C4-2B (cell line): Measurements from ENCODE around the gene GNL1.
"Not testable (repeated sequence)": the region's sequence is repeated elsewhere in the genome, so short reads cannot be mapped to it uniquely, and the experiment has no call there.

Experiments used
- H3K27ac ChIP-seq: fragments of 450-650 bp; 2 replicates; pipeline ENCODE4 v1.5.1; 2017
- CTCF ChIP-seq: fragments of 450-650 bp; conservative IDR thresholded peaks from 2 replicates; pipeline ENCODE4 v1.5.1; 2017; ENCODE audit warnings: mild to moderate bottlenecking
- ZFX ChIP-seq: fragments of 450-650 bp; IDR thresholded peaks from 2 replicates; pipeline ENCODE4 v1.6.1; 2017

Gene GNL1

DNA sequence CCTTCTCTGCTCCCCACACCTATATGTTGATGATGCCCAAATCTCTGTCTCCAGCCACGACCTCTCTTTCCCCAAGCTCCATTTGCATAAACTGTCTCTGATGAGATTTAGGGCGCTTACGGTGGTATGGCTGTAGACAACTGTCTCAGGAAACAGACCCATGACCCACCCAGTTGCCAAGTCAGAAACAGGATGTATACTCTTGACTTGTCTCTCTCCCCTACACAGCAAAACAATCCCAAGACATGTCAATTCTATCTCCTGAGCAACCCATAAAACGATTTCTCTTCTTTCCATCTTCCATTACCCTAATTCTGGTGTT lies 13.9 kb downstream of the GNL1 start:
- H3K27ac ChIP-seq: no peak overlapping the region
- no peak for TF ChIP-seq ZFX

DNA sequence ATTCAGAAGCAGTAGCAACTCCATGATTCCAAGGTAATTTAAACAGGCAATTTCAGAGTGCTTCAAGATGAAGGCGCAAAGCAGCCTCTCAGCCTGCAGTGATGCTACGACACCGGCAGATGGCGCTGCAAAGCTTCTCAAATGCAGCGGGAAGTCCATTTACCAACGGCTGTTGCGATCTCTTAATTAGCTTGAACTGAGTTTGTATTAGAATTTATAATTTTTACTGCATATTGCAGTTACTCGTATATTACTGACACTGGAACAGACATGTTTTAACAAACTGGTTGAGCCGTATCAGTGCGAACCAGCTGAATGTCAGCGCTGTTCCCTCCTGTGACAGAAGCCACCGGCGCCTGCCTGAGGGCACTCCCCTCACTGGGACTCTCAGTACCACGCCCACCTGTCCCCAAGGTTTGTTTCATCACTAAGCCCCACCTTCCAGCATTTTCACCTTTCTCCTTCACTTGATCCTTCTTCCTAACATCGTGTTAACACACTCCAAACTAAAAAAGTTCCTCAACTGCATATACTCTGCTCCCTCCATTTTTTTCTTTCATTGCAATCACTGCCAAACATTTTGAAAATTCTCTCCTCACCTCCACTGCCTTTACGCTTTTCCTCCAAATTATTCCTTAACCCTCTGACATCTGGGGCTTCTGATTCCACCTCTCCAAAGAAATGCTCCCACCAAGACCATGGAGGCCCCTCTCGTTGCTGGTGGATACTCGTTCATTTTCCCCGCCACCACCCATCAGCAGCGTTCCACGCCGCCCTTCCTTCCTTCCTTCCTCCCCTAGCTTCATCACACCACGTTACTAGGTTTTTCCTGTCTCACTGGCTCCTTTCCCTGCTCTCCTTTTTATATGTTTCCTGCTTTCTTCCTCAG lies 14.5 kb downstream of the GNL1 start:
- H3K27ac ChIP-seq: no peak overlapping the region

GRCh38 chr6:30537931-30538330 lies 18.4 kb downstream of the GNL1 start:
- H3K27ac ChIP-seq: no peak overlapping the region
- TF ChIP-seq CTCF (no peak), ZFX (no peak)

More for the DNA sequence above, 14.5 kb downstream of the GNL1 start:
- no peak for TF ChIP-seq ZFX
- peak; percentile 98 for TF ChIP-seq CTCF

- H3K27ac ChIP-seq: no peak overlapping the region
- TF ChIP-seq ZFX (no peak), CTCF (no peak)
These were observed 22.6 kb downstream of the GNL1 start for GRCh38 chr6:30533460-30534294.

GRCh38 chr6:30530014-30530413 lies 26.3 kb downstream of the GNL1 start:
- H3K27ac ChIP-seq: no peak overlapping the region
- TF ChIP-seq CTCF (no peak), ZFX (no peak)

- not testable (repeated sequence) for H3K27ac ChIP-seq
These were observed 26.9 kb downstream of the GNL1 start for GRCh38 chr6:30529349-30529875.

DNA sequence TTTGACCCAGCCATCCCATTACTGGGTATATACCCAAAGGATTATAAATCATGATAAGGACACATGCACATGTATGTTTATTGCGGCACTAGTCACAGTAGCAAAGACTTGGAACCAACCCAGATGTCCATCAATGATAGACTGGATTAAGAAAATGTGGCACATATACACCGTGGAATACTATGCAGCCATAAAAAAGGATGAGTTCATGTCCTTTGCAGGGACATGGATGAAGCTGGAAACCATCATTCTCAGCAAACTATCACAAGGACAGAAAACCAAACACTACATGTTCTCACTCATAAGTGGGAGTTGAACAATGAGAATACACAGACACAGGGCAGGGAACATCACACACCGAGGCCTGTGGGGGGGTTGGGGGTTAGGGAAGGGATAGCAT lies 29.8 kb downstream of the GNL1 start:
- not testable (repeated sequence) for H3K27ac ChIP-seq

GRCh38 chr6:30521952-30522351 lies 34.3 kb downstream of the GNL1 start:
- not testable (repeated sequence) for H3K27ac ChIP-seq

DNA sequence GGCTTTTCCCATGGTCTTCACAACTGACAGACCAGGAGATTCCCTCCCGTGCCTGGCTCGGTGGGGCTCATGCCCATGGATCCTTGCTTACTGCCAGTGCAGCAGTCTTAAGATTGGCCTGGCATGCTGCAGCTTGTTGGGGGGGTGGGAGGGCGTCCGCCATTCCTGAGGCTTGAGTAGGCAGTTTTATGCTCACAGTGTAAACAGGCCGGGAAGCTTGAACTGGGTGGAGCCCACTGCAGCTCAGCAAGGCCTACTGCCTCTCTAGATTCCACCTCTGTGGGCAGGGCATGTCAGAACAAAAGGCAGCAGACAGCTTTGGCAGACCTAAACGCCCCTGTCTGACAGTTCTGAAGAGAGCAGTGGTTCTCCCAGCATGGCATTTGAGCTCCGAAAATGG lies 35.2 kb downstream of the GNL1 start:
- not testable (repeated sequence) for H3K27ac ChIP-seq

GRCh38 chr6:30520522-30520921 lies 35.8 kb downstream of the GNL1 start:
- TF ChIP-seq CTCF: no peak
- TF ChIP-seq ZFX: no peak
- no peak overlapping the region for H3K27ac ChIP-seq

DNA sequence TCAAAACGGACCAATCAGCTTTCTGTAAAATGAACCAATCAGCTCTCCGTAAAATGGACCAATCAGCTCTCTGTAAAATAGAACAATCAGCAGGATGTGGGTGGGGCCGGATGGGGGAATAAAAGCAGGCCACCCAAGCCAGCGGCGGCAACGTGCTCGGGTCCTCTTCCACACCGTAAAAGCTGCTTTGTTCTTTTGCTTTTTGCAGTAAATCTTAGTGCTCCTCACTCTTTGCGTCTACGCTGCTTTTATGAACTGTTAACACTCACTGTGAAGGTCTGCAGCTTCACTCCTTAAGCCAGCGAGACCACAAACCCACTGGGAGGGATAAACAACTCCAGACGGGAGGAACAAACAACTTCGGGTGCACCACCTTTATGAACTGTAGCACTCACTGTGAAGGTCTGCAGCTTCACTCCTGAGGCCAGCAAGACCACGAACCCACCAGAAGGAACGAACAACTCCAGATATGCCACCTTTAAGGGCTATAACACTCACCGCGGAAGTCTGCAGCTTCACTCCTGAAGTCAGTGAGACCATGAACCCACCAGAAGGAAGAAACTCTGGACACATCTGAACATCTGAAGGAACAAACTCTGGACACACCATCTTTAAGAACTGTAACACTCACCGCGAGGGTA lies 37.7 kb downstream of the GNL1 start:
- not testable (repeated sequence) for H3K27ac ChIP-seq

- not testable (repeated sequence) for H3K27ac ChIP-seq
These were observed 38.4 kb downstream of the GNL1 start for GRCh38 chr6:30517767-30518504.

DNA sequence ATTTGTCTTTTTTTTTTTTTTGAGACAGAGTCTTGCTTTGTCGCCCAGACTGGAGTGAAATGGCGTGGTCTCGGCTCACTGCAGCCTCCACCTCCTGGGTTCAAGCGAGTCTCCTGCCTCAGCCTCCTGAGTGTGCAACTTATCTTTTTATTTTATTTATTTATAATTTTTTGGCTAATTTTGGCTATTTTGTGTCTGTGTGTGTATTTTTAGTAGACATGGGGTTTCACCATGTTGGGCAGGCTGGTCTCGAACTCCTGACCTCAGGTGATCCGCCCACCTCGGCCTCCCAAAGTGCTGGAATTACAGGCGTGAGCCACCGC lies 39.6 kb downstream of the GNL1 start:
- H3K27ac ChIP-seq: peak overlapping the region; percentile 52
